ENCODE measurements around the gene NFE2L3. TPM values are rescaled to one million over a fixed set of nuclear protein-coding genes. Genes with fewer than 3 reads are reported as not detected.

The NFE2L3 gene
- total RNA-seq, 1 donor from 2014 or later, result 42.1 TPM

DNA sequence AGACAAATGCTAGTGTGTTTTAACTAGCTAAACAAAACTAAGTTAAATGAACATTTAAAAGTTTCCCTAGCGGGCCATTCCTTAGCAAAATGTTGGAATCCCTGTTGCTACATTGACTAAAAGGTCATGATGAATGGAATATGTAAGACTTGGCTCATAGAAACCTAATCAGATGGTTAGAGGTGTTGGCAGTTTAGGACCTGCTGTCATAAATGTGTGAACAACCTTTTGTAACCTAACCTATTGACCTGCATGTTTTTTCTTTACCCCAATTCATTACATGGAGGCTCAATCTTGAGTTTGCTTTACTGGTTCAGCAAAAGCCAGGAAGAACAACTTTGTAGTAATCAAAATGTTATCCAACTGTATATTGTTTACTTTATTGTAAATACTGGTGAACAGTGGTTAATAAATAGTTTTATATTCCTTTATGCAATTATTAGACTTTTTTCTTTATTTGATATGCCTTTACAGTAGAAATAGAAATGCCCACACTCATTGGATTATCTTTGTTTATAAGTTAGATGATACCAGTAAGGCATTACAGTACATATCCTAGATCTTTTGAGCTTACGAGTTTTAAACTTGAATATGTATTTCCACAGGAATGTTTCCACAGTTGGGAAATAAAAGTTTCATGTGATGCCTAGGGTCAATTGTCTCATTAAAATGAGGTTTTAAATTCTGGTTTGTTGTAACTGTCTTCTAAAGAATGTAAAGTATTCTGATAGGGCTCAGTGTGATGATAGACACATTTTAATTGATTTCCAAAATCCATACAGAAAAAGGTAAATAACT is 61.1 kb downstream of the NFE2L3 start:
- Mint-ChIP-seq H3K4me3 (ENCODE audit: unreplicated experiment) (no peak overlapping the region), H3K9me3 (ENCODE audit: unreplicated experiment) (peaks cover 4% of the 10 kb centered on the region), H3K27ac (ENCODE audit: unreplicated experiment) (no peak overlapping the region), H3K36me3 (ENCODE audit: unreplicated experiment) (no peaks in the 10 kb centered on the region), H3K27me3 (ENCODE audit: unreplicated experiment) (no peaks in the 10 kb centered on the region), H3K4me1 (ENCODE audit: low read depth, unreplicated experiment) (no peaks in the 10 kb centered on the region)
- TF ChIP-seq, protein P1, sequence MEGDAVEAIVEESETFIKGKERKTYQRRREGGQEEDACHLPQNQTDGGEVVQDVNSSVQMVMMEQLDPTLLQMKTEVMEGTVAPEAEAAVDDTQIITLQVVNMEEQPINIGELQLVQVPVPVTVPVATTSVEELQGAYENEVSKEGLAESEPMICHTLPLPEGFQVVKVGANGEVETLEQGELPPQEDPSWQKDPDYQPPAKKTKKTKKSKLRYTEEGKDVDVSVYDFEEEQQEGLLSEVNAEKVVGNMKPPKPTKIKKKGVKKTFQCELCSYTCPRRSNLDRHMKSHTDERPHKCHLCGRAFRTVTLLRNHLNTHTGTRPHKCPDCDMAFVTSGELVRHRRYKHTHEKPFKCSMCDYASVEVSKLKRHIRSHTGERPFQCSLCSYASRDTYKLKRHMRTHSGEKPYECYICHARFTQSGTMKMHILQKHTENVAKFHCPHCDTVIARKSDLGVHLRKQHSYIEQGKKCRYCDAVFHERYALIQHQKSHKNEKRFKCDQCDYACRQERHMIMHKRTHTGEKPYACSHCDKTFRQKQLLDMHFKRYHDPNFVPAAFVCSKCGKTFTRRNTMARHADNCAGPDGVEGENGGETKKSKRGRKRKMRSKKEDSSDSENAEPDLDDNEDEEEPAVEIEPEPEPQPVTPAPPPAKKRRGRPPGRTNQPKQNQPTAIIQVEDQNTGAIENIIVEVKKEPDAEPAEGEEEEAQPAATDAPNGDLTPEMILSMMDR (IDR thresholded peaks at IDR 0.05; ENCODE audit: partially characterized antibody, unreplicated experiment), result no peak
- no peak for DNase-seq

GRCh38 chr7:26213807-26214515 is 62.0 kb downstream of the NFE2L3 start:
- no peak overlapping the region for H3K27ac Mint-ChIP-seq (ENCODE audit: unreplicated experiment)
- no peaks in the 10 kb centered on the region for H3K36me3 Mint-ChIP-seq (ENCODE audit: unreplicated experiment)
- TF ChIP-seq, protein P1 (IDR thresholded peaks at IDR 0.05; ENCODE audit: partially characterized antibody, unreplicated experiment), result no peak
- H3K4me1 Mint-ChIP-seq (ENCODE audit: low read depth, unreplicated experiment), result no peaks in the 10 kb centered on the region
- H3K27me3 Mint-ChIP-seq (ENCODE audit: unreplicated experiment), result no peaks in the 10 kb centered on the region
- DNase-seq, result no peak
- H3K4me3 Mint-ChIP-seq (ENCODE audit: unreplicated experiment), result no peak overlapping the region
- peaks cover 4% of the 10 kb centered on the region for H3K9me3 Mint-ChIP-seq (ENCODE audit: unreplicated experiment)

DNA sequence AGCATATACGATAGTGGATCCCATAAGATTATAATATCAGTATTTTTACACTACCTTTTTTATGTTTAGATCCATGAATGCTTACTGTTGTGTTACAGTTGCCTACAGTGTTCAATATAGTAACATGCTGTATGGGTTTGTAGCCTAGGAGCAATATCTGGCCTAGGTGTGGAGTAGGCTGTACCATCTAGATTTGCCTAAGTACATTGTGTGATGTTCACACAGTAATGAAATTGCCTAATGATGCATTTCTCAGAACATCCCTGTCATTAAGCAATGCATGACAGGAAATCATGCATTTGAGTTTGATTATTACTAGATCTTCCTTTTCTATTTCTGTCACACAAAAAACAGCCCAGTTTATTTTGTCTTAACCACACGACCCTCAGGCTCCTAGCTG is 64.1 kb downstream of the NFE2L3 start:
- Mint-ChIP-seq H3K4me3 (ENCODE audit: unreplicated experiment) (no peak overlapping the region), H3K27me3 (ENCODE audit: unreplicated experiment) (no peaks in the 10 kb centered on the region), H3K36me3 (ENCODE audit: unreplicated experiment) (no peaks in the 10 kb centered on the region), H3K9me3 (ENCODE audit: unreplicated experiment) (peaks cover 4% of the 10 kb centered on the region), H3K27ac (ENCODE audit: unreplicated experiment) (no peak overlapping the region), H3K4me1 (ENCODE audit: low read depth, unreplicated experiment) (no peaks in the 10 kb centered on the region)
- TF ChIP-seq, protein P1 (IDR thresholded peaks at IDR 0.05; ENCODE audit: partially characterized antibody, unreplicated experiment), result no peak
- DNase-seq, result no peak

GRCh38 chr7:26224359-26224758 is 72.4 kb downstream of the NFE2L3 start:
- H3K9me3 Mint-ChIP-seq (ENCODE audit: unreplicated experiment), result peaks cover 2% of the 10 kb centered on the region
- H3K4me1 Mint-ChIP-seq (ENCODE audit: low read depth, unreplicated experiment), result no peaks in the 10 kb centered on the region
- H3K27ac Mint-ChIP-seq (ENCODE audit: unreplicated experiment), result no peak overlapping the region
- H3K27me3 Mint-ChIP-seq (ENCODE audit: unreplicated experiment), result no peaks in the 10 kb centered on the region
- TF ChIP-seq, protein P1 (IDR thresholded peaks at IDR 0.05; ENCODE audit: partially characterized antibody, unreplicated experiment), result no peak
- no peak for DNase-seq
- no peak overlapping the region for H3K4me3 Mint-ChIP-seq (ENCODE audit: unreplicated experiment)
- H3K36me3 Mint-ChIP-seq (ENCODE audit: unreplicated experiment), result peaks cover 8% of the 10 kb centered on the region

- TF ChIP-seq, protein P1 (IDR thresholded peaks at IDR 0.05; ENCODE audit: partially characterized antibody, unreplicated experiment), result no peak
- no peaks in the 10 kb centered on the region for H3K4me1 Mint-ChIP-seq (ENCODE audit: low read depth, unreplicated experiment)
Measured at GRCh38 chr7:26227987-26228386, 76.0 kb downstream of the NFE2L3 start.

More at GRCh38 chr7:26227987-26228386, 76.0 kb downstream of the NFE2L3 start:
- Mint-ChIP-seq H3K27me3 (ENCODE audit: unreplicated experiment) (no peaks in the 10 kb centered on the region), H3K4me3 (ENCODE audit: unreplicated experiment) (no peak overlapping the region), H3K36me3 (ENCODE audit: unreplicated experiment) (peaks cover 8% of the 10 kb centered on the region), H3K27ac (ENCODE audit: unreplicated experiment) (no peak overlapping the region), H3K9me3 (ENCODE audit: unreplicated experiment) (peaks cover 2% of the 10 kb centered on the region)
- no peak for DNase-seq
